HepG2 (cell line): ENCODE measurements around the gene CASZ1. TPM values are rescaled to one million over a fixed set of nuclear protein-coding genes. Genes with fewer than 3 reads are reported as not detected.

ENCODE experiments used
- BHLHE40 ChIP-seq: IDR thresholded peaks from 2 replicates; pipeline ENCODE4 v1.6.1; 2011; ENCODE audit warnings: low read length, improper control_type of control experiment
- BRF2 ChIP-seq: sonication (generic); formaldehyde crosslinking; IDR thresholded peaks from 2 replicates; pipeline ENCODE4 v1.8.1; 2022; ENCODE audit warnings: mild to moderate bottlenecking, missing genetic modification reagents
- ELF3 ChIP-seq: IDR thresholded peaks from 2 replicates; pipeline ENCODE4 v1.6.1; 2016; ENCODE audit warnings: missing genetic modification reagents, missing compliant biosample characterization
- EZH2 ChIP-seq: conservative IDR thresholded peaks from 2 replicates; pipeline ENCODE4 v1.6.1; 2012; ENCODE audit warnings: mild to moderate bottlenecking, low read depth, low read length, moderate library complexity
- HNRNPK ChIP-seq: fragments of 200-400 bp; formaldehyde crosslinking; IDR thresholded peaks from 2 replicates; pipeline ENCODE4 v1.6.1; 2018; ENCODE audit warnings: low read length, low read depth, moderate library complexity, mild to moderate bottlenecking; ENCODE audit not compliant: poor library complexity, severe bottlenecking
- HOXD1 ChIP-seq: sonication (generic); formaldehyde crosslinking; IDR thresholded peaks from 2 replicates; pipeline ENCODE4 v1.5.0; 2020; ENCODE audit warnings: missing genetic modification reagents
- LCORL ChIP-seq, 2 experiments: fragments of 450-650 bp in 1 of 2; sonication (generic) in 1 of 2; formaldehyde crosslinking in 1 of 2; IDR thresholded peaks; 2 replicates each; pipeline versions ENCODE4 v1.5.0 to v1.6.1; 2017 to 2020; ENCODE audit warnings: antibody characterized with exemption in 1 of 2, missing genetic modification reagents in 1 of 2
- MEIS1 ChIP-seq: sonication (generic); formaldehyde crosslinking; IDR thresholded peaks from 2 replicates; pipeline ENCODE4 v1.9.0; 2021; ENCODE audit warnings: mild to moderate bottlenecking, missing genetic modification reagents, moderate library complexity, borderline replicate concordance
- NR2F1 ChIP-seq, 2 experiments: fragments of 450-650 bp in 1 of 2; formaldehyde crosslinking in 1 of 2; IDR thresholded peaks; 2 replicates each; pipeline versions ENCODE4 v1.5.0 to v1.6.1; 2016 to 2020; ENCODE audit warnings: mild to moderate bottlenecking in 1 of 2, missing compliant biosample characterization in 1 of 2, missing genetic modification reagents in 1 of 2, moderate library complexity in 1 of 2
- PHF8 ChIP-seq: sonication (generic); formaldehyde crosslinking; IDR thresholded peaks from 2 replicates; pipeline ENCODE4 v1.5.0; 2020; ENCODE audit warnings: missing genetic modification reagents
- TCF7 ChIP-seq: sonication (generic); IDR thresholded peaks from 2 replicates; pipeline ENCODE4 v1.6.1; 2016; ENCODE audit warnings: antibody characterized with exemption, low read depth
- TFAP4 ChIP-seq: sonication (generic); IDR thresholded peaks from 2 replicates; pipeline ENCODE4 v1.6.1; 2016; ENCODE audit warnings: low read depth, borderline replicate concordance
- TFDP2 ChIP-seq: sonication (generic); formaldehyde crosslinking; IDR thresholded peaks from 2 replicates; pipeline ENCODE4 v1.4.0; 2020; ENCODE audit warnings: missing genetic modification reagents
- TOPORS ChIP-seq: sonication (generic); formaldehyde crosslinking; IDR thresholded peaks from 2 replicates; pipeline ENCODE4 v1.8.0; 2023; ENCODE audit warnings: mild to moderate bottlenecking, missing genetic modification reagents
- ZBED4 ChIP-seq: sonication (generic); formaldehyde crosslinking; IDR thresholded peaks from 2 replicates; pipeline ENCODE4 v1.4.0; 2020; ENCODE audit warnings: missing genetic modification reagents, borderline replicate concordance
- ZBTB7B ChIP-seq: sonication (generic); formaldehyde crosslinking; IDR thresholded peaks from 2 replicates; pipeline ENCODE4 v1.4.0; 2020; ENCODE audit warnings: missing genetic modification reagents
- ZC3H13 ChIP-seq: sonication (generic); formaldehyde crosslinking; IDR thresholded peaks from 2 replicates; pipeline ENCODE4 v1.8.1; 2023; ENCODE audit warnings: mild to moderate bottlenecking, missing genetic modification reagents, moderate library complexity
- ZNF276 ChIP-seq: sonication (generic); formaldehyde crosslinking; IDR thresholded peaks from 2 replicates; pipeline ENCODE4 v1.4.0; 2020; ENCODE audit warnings: mild to moderate bottlenecking, low read depth, missing genetic modification reagents
- ZSCAN22 ChIP-seq: sonication (generic); formaldehyde crosslinking; IDR thresholded peaks from 2 replicates; pipeline ENCODE4 v1.4.0; 2020; ENCODE audit warnings: mild to moderate bottlenecking, missing genetic modification reagents
- polyA plus RNA-seq, 8 experiments: library from polyadenylated mRNA; depleted of rRNA in 3 of 8; stranded (reverse) in 7 of 8; unstranded in 1 of 8; fragments of >200 nt; fragmentation: Illumina TruSeq in 4 of 8; extraction: Trizol in 4 of 8; gene quantifications; 2 replicates each; pipeline versions ENCODE4 v1.2.1 to v1.2.3, GENCODE V29; 2011 to 2016; ENCODE audit warnings: low read depth in 4 of 8, missing spikeins in 1 of 8, mixed read lengths in 1 of 8; ENCODE audit not compliant: insufficient read depth in 1 of 8
- total RNA-seq, 5 experiments: library from RNA; depleted of rRNA; stranded (reverse); fragments of >200 nt; fragmentation: Illumina TruSeq; extraction: Trizol; gene quantifications; 2 replicates each; pipeline ENCODE4 v1.2.3, GENCODE V29; 2016; ENCODE audit warnings: low read depth in 1 of 5

Gene CASZ1
- total and polyA plus RNA-seq, 2 of the 13 experiments (the other 11 are each of a cell fraction or from before 2014, with no cell fraction given), result 1.9 to 3.7 TPM

GRCh38 chr1:10667861-10668761, 128.3 kb downstream of the CASZ1 start (continued):
- TF ChIP-seq ZBED4, result no peak
- peak; percentile 49 for TF ChIP-seq PHF8 (CRISPR knock-in tag)
- peak; percentile 36; the same call in 1 of the 2 replicates for TF ChIP-seq ZSCAN22
- TF ChIP-seq LCORL (IDR thresholded peaks at IDR 0.05), result no peak
- TF ChIP-seq LCORL (CRISPR knock-in tag; IDR thresholded peaks at IDR 0.05), result peak; percentile 58
- TF ChIP-seq NR2F1 (CRISPR knock-in tag; IDR thresholded peaks at IDR 0.05), result no peak
- peak; percentile 67; the same call in 1 of the 2 replicates for TF ChIP-seq TFDP2 (CRISPR knock-in tag)
- no peak for TF ChIP-seq ZC3H13 (CRISPR knock-in tag)
- no peak for TF ChIP-seq EZH2
- TF ChIP-seq ELF3 (CRISPR knock-in tag), result peak; percentile 41; the same call in 1 of the 2 replicates
- peak; percentile 52; the same call in 1 of the 2 replicates for TF ChIP-seq ZNF276 (CRISPR knock-in tag)
- peak; percentile 49; the same call in 1 of the 2 replicates for TF ChIP-seq TCF7
- no peak for TF ChIP-seq BRF2 (CRISPR knock-in tag)
- TF ChIP-seq HOXD1 (CRISPR knock-in tag), result 0 out of 2 replicates have a peak, but pooled peaks have one; percentile 61
- no peak for TF ChIP-seq BHLHE40
- peak; percentile 33; the same call in 1 of the 2 replicates for TF ChIP-seq MEIS1 (CRISPR knock-in tag)
- peak; percentile 26; the same call in 1 of the 2 replicates for TF ChIP-seq TFAP4
- no peak for TF ChIP-seq HNRNPK
- TF ChIP-seq TOPORS, result no peak
- TF ChIP-seq ZBTB7B (CRISPR knock-in tag), result peak; percentile 27; the same call in 1 of the 2 replicates
